K562 (cell line): ENCODE results near the gene ZKSCAN3. TPM values are rescaled to one million over a fixed set of nuclear protein-coding genes. Genes with fewer than 3 reads are reported as not detected.
A peak's percentile ranks its signal among the peaks of the same experiment; 100 is the strongest.

Experiments
- CREB3 ChIP-seq: fragments of 450-650 bp; conservative IDR thresholded peaks from 2 replicates; pipeline ENCODE4 v1.6.1; 2016; ENCODE audit warnings: missing genetic modification characterization, low read depth, mild to moderate bottlenecking, missing compliant biosample characterization, moderate library complexity
- ELF4 ChIP-seq: fragments of 450-650 bp; formaldehyde crosslinking; IDR thresholded peaks from 2 replicates; pipeline ENCODE4 v1.4.0; 2022; ENCODE audit warnings: missing genetic modification characterization
- HLTF ChIP-seq: fragments of 450-650 bp; IDR thresholded peaks from 2 replicates; pipeline ENCODE4 v1.6.1; 2016
- NFE2 ChIP-seq: IDR thresholded peaks from 2 replicates; pipeline ENCODE4 v1.6.1; 2014; ENCODE audit warnings: antibody characterized with exemption, low read depth
- SMARCA4 ChIP-seq: fragments of 450-650 bp; IDR thresholded peaks from 2 replicates; pipeline ENCODE4 v1.6.1; 2016
- SMARCA5 ChIP-seq: fragments of 450-650 bp; IDR thresholded peaks from 2 replicates; pipeline ENCODE4 v1.6.1; 2016
- TEAD1 ChIP-seq, 2 experiments: fragments of 450-650 bp in 1 of 2; sonication (generic) in 1 of 2; formaldehyde crosslinking; IDR thresholded peaks; 2 replicates each; pipeline versions ENCODE4 v1.4.0 to v1.8.0; 2020 to 2022; ENCODE audit warnings: mild to moderate bottlenecking in 2 of 2, missing genetic modification reagents in 1 of 2
- ZBTB40 ChIP-seq, 2 experiments: fragments of 450-650 bp in 1 of 2; sonication (generic) in 1 of 2; formaldehyde crosslinking in 1 of 2; IDR thresholded peaks; 2 replicates each; pipeline versions ENCODE4 v1.7.1 to v1.9.0; 2016 to 2022; ENCODE audit warnings: inconsistent platforms in 1 of 2, mild to moderate bottlenecking in 1 of 2, missing genetic modification reagents in 1 of 2
- ZNF324 ChIP-seq: fragments of 250-450 bp; sonication (Bioruptor Pico); IDR thresholded peaks from 2 replicates; pipeline ENCODE4 v1.4.0; 2020; ENCODE audit warnings: mild to moderate bottlenecking
- ZNF436 ChIP-seq: fragments of 250-450, 450-650 bp; sonication (Bioruptor Pico); formaldehyde crosslinking; IDR thresholded peaks from 2 replicates; pipeline ENCODE4 v1.7.0; 2020; ENCODE audit warnings: mild to moderate bottlenecking
- polyA plus RNA-seq, 8 experiments: library from polyadenylated mRNA; depleted of rRNA in 4 of 8; stranded (reverse) in 5 of 8; unstranded in 3 of 8; fragments of >200 nt; fragmentation: Nextera tagmentation in 2 of 8; fragmentation: Illumina TruSeq in 1 of 8; extraction: Ambion mirVana in 2 of 8; extraction: Trizol in 1 of 8; gene quantifications; 2 replicates each; pipeline versions ENCODE4 v1.2.1 to v1.2.3, GENCODE V29; 2011 to 2014; ENCODE audit warnings: inconsistent platforms in 1 of 8, missing spikeins in 1 of 8
- total RNA-seq, 7 experiments: library from RNA; depleted of rRNA in 6 of 7; stranded (reverse); fragments of >200 nt in 6 of 7; fragmentation: Illumina TruSeq in 2 of 7; extraction: Trizol in 2 of 7; gene quantifications; 2 replicates each; pipeline versions ENCODE4 v1.2.1 to v1.2.3, GENCODE V29; 2011 to 2021; ENCODE audit warnings: low replicate concordance in 1 of 7
- TF ChIP-seq, protein P1 (sequence below): fragments of 250-450 bp; sonication (Bioruptor Pico); IDR thresholded peaks from 2 replicates; pipeline ENCODE4 v1.5.0; 2020; ENCODE audit warnings: mild to moderate bottlenecking

ZKSCAN3 gene
- total and polyA plus RNA-seq, 9 of the 15 experiments (the other 6 are each of a cell fraction or from before 2014, with no cell fraction given): 3.0 to 12.4 (median 10.2) TPM

DNA sequence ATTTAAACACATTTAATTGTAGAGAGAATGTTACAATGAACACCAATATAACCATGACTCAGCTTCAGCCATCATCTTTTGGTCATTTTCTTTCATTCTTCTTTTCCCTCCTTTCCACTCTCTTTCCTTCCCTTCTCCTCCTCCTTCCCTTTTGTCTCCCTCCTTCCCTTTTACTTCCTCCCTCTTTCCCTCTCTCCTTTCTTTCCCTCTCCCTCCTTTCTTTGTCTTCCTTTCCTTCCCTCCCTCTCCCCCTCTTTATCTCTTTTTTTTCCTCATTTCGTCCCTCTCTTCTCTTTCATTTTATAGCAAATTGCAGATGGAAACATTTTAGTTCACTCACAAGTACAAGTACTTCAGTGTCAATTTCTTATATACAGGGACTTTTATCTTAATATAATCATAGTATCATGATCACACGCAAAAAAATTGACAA, 1.8 kb downstream of the ZKSCAN3 start (continued):
- TF ChIP-seq, protein P1, sequence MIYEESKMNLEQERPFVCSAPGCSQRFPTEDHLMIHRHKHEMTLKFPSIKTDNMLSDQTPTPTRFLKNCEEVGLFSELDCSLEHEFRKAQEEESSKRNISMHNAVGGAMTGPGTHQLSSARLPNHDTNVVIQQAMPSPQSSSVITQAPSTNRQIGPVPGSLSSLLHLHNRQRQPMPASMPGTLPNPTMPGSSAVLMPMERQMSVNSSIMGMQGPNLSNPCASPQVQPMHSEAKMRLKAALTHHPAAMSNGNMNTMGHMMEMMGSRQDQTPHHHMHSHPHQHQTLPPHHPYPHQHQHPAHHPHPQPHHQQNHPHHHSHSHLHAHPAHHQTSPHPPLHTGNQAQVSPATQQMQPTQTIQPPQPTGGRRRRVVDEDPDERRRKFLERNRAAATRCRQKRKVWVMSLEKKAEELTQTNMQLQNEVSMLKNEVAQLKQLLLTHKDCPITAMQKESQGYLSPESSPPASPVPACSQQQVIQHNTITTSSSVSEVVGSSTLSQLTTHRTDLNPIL (CRISPR knock-in tag): no peak
- TF ChIP-seq TEAD1 (CRISPR knock-in tag; IDR thresholded peaks at IDR 0.05) (no peak), ELF4 (CRISPR knock-in tag) (peak; percentile 98), NFE2 (peak; percentile 74), ZNF324 (no peak), SMARCA4 (peak; percentile 91), CREB3 (tag) (no peak), ZBTB40 (IDR thresholded peaks at IDR 0.05) (peak; percentile 72), ZBTB40 (CRISPR knock-in tag; IDR thresholded peaks at IDR 0.05) (no peak), HLTF (peak; percentile 95), ZNF436 (no peak), SMARCA5 (peak; percentile 89)
